HS-5 (cell line): ENCODE results near the gene BRD1.

Source experiments
- DNase-seq: peaks from one replicate; pipeline ENCODE4 v3.0.0-alpha.2; 2012; ENCODE audit warnings: low read depth

The BRD1 gene

DNA sequence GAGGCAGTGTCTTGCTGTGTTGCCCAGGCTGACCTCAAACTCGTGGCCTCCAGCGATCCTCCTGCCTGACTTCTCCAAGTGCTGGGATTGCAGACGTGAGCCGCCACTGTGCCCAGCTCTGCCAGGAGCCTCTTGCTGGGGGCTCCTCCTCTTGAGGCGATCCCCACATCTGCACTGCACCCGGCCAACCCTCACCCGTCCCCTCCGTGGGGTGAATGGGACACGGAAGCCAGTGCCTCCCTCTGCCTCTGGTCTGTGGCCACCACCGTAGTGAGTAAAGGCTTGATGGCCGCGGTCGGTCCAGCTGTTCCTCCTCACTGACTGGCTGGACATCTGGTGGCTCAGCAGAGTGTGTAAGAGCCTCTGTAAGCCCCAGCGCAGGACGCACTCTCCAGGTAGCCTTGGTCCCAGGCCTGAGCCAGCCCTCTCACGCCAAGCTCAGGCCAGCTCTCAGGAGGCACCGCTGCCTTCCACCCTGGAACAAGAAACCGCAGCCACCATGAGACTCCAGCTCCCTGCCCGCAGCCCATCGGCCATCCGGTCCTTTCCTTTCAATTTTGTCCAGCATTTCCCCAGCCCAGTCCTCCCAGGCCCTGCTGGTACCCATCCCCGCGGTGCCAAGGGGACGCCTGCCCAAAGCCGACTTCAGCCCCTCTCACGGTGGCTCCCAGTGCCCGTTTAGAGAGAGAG lies 100.3 kb downstream of the BRD1 start:
- no peak for DNase-seq

GRCh38 chr22:49726701-49727101 lies 101.0 kb downstream of the BRD1 start:
- DNase-seq: no peak

DNA sequence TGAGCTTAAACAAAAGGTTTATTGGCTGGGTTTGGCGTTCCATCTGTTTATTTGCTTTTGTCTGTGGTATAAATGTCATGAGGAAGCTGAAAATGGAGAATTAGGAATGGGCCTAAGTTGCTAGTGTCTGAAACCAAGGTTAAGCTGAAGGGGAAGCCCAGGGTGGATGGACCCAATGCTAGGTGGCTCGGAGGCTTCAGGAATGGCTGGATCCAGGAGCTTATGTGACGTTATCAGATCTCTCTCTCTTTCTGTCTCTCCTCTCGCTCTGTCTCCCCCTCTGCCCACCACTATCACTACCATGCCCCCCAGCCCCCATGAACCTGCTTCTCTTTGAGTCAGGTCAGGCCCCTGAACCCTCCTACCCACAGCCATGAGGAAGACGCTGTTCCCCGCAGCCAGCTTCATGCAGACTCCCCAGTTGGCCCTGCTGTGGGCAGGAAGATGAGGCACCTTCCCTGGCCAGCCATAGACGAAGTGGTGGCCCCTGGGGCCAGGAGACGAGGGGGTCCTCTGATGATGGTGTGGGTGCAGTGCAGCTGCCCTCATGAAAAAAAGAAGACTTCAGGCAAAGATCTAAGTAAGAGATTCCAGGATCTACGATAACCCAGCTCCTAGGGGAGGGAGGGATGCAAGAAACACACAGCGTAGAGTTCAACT lies 101.5 kb downstream of the BRD1 start:
- DNase-seq: no peak

DNA sequence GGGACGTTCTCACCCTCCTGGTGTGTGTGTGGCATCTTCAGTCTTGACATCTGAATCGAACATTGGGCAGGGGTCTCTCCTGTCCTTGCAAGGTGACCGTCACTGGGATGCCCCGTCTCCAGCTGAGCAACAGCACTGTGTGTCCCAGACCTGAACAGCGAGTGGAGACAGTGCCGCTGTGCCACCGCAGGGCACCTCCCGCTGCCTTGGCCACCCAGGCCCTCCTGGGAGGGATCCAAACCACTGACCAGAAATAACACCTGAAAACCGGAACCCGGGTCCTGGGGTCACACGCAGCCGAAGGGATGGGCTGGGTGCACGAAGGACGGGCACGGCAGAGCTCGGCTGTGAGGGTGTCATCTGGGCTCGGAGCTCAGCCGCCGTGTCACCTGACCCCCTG lies 102.2 kb downstream of the BRD1 start:
- DNase-seq: no peak

- no peak for DNase-seq
These were observed 102.7 kb downstream of the BRD1 start for GRCh38 chr22:49724893-49725489.

DNA sequence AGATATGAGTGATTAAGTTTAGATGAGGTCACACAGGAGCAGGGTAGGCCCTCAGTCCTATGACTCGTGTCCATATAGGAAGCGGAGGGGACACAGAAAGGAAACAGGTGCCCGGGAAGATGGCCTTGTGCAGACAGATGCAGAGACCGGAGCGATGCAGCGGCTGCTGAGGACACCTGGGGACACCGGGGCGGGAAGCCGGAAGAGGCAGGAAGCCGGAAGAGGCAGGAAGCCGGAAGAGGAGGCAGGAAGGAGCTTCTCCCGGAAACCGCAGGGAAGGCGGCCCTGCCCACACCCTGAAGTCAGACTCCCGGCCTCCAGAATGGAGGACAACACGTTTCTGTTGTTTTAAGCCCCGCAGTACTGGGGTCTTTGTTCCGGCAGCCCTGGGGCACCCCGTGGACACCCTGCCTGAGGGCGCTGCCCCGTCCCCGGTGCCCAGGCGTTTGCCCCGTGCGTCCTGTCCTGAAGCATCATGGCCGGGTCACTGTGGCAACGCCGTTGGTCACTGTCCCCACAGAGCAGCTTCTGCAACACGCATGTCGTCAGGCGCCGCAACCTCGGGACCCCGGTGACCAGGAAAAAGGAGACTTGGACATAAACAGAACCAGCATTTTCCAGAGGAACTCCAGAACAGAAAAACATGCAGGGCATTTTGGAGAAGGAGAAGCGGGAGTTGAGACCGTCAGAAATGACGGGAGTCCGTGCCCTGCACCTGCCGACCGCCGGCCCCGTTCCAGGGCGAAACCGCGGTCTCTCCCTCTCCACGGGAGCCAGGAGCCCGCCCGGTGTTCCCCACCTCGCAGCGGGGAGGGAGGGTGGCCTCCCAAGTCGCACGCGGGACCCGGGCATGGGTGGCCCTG lies 103.4 kb downstream of the BRD1 start:
- no peak for DNase-seq

DNA sequence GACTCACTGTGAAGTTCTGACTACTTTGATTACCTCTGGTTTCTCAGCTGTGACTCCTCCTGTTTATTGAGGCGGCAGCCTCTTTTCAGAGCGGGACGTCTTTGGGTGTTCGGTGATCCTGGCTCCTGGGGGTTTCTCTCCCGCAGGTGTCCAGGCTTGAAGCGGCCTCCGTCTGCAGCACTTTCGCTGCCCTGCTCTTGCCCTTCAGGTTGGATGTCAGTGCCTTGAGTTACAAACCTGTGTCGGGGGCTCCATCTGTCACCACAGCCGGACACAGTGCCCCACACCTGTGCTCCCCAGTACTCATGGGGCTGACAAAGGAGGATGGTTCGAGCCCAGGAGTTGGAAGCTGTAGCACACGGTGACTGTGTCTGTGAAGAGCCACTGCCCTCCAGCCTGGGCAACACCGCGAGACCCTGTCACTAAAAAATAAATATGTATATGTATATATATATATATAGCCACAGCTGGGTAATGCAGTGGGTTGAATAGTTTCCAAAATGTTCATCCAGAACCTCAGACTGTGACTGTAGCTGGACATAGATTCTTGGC lies 104.1 kb downstream of the BRD1 start:
- no peak for DNase-seq
